HepG2 (cell line): Measurements from ENCODE around the gene PTPRM. TPM values are rescaled to one million over a fixed set of nuclear protein-coding genes. Genes with fewer than 3 reads are reported as not detected.

Experiments
- FOSL2 ChIP-seq: sonication (generic); formaldehyde crosslinking; IDR thresholded peaks from 2 replicates; pipeline ENCODE4 v1.4.0; 2020; ENCODE audit warnings: missing genetic modification reagents
- KLF12 ChIP-seq: sonication (generic); formaldehyde crosslinking; IDR thresholded peaks from 2 replicates; pipeline ENCODE4 v1.4.0; 2020; ENCODE audit warnings: missing genetic modification reagents, borderline replicate concordance
- POLR2AphosphoS2 ChIP-seq: IDR thresholded peaks from 2 replicates; pipeline ENCODE4 v1.6.1; 2011; ENCODE audit warnings: low read depth, low read length, improper control_type of control experiment
- REPIN1 ChIP-seq: sonication (generic); formaldehyde crosslinking; IDR thresholded peaks from 2 replicates; pipeline ENCODE4 v1.8.0; 2022; ENCODE audit warnings: missing genetic modification reagents, low read depth, mild to moderate bottlenecking, borderline replicate concordance
- SMAD9 ChIP-seq: sonication (generic); formaldehyde crosslinking; IDR thresholded peaks from 2 replicates; pipeline ENCODE4 v1.5.1; 2020; ENCODE audit warnings: mild to moderate bottlenecking, missing genetic modification reagents
- SNAPC2 ChIP-seq: sonication (generic); formaldehyde crosslinking; IDR thresholded peaks from 2 replicates; pipeline ENCODE4 v1.8.1; 2022; ENCODE audit warnings: mild to moderate bottlenecking, missing genetic modification reagents
- SP5 ChIP-seq: IDR thresholded peaks from 2 replicates; pipeline ENCODE4 v1.6.1; 2016; ENCODE audit warnings: low read depth, borderline replicate concordance
- STAG1 ChIP-seq: sonication (generic); formaldehyde crosslinking; IDR thresholded peaks from 2 replicates; pipeline ENCODE4 v1.4.0; 2020; ENCODE audit warnings: missing genetic modification reagents
- STAT5B ChIP-seq: sonication (generic); formaldehyde crosslinking; IDR thresholded peaks from 2 replicates; pipeline ENCODE4 v1.4.0; 2020; ENCODE audit warnings: missing genetic modification reagents
- ZNF234 ChIP-seq: sonication (generic); formaldehyde crosslinking; conservative IDR thresholded peaks from 2 replicates; pipeline ENCODE4 v1.5.1; 2020; ENCODE audit warnings: mild to moderate bottlenecking, missing genetic modification reagents
- ZNF350 ChIP-seq: sonication (generic); formaldehyde crosslinking; IDR thresholded peaks from 2 replicates; pipeline ENCODE4 v1.4.0; 2020; ENCODE audit warnings: mild to moderate bottlenecking, low read depth, missing genetic modification reagents, borderline replicate concordance
- ZNF629 ChIP-seq: sonication (generic); formaldehyde crosslinking; conservative IDR thresholded peaks from 2 replicates; pipeline ENCODE4 v1.5.0; 2020; ENCODE audit warnings: missing genetic modification reagents
- polyA plus RNA-seq, 8 experiments: library from polyadenylated mRNA; depleted of rRNA in 3 of 8; stranded (reverse) in 7 of 8; unstranded in 1 of 8; fragments of >200 nt; fragmentation: Illumina TruSeq in 4 of 8; extraction: Trizol in 4 of 8; gene quantifications; 2 replicates each; pipeline versions ENCODE4 v1.2.1 to v1.2.3, GENCODE V29; 2011 to 2016; ENCODE audit warnings: low read depth in 4 of 8, missing spikeins in 1 of 8, mixed read lengths in 1 of 8; ENCODE audit not compliant: insufficient read depth in 1 of 8
- total RNA-seq, 5 experiments: library from RNA; depleted of rRNA; stranded (reverse); fragments of >200 nt; fragmentation: Illumina TruSeq; extraction: Trizol; gene quantifications; 2 replicates each; pipeline ENCODE4 v1.2.3, GENCODE V29; 2016; ENCODE audit warnings: low read depth in 1 of 5
- TF ChIP-seq, protein P1 (sequence below): sonication (generic); formaldehyde crosslinking; IDR thresholded peaks from 2 replicates; pipeline ENCODE4 v1.9.0; 2021; ENCODE audit warnings: mild to moderate bottlenecking, missing genetic modification reagents
- TF ChIP-seq, protein P2 (sequence below): IDR thresholded peaks from 2 replicates; pipeline ENCODE4 v1.6.1; 2016; ENCODE audit warnings: mild to moderate bottlenecking, missing biosample characterization, missing genetic modification reagents
- TF ChIP-seq, protein P3 (sequence below): sonication (generic); formaldehyde crosslinking; IDR thresholded peaks from 2 replicates; pipeline ENCODE4 v1.4.0; 2020; ENCODE audit warnings: missing genetic modification reagents
- TF ChIP-seq, protein P4 (sequence below): sonication (generic); formaldehyde crosslinking; IDR thresholded peaks from 2 replicates; pipeline ENCODE4 v1.4.0; 2020; ENCODE audit warnings: missing genetic modification reagents
- TF ChIP-seq, protein P5 (sequence below): IDR thresholded peaks from 2 replicates; pipeline ENCODE4 v1.6.1; 2016; ENCODE audit warnings: control low read depth
- TF ChIP-seq, protein P6 (sequence below), 2 experiments: fragments of 450-650 bp in 1 of 2; sonication (generic) in 1 of 2; formaldehyde crosslinking; IDR thresholded peaks; 2 replicates each; pipeline versions ENCODE4 v1.5.0 to v1.8.0; 2020 to 2022; ENCODE audit warnings: mild to moderate bottlenecking in 1 of 2, missing genetic modification reagents in 1 of 2

Gene PTPRM
- total and polyA plus RNA-seq, 2 of the 13 experiments (the other 11 are each of a cell fraction or from before 2014, with no cell fraction given): 12.6 to 108 TPM

DNA sequence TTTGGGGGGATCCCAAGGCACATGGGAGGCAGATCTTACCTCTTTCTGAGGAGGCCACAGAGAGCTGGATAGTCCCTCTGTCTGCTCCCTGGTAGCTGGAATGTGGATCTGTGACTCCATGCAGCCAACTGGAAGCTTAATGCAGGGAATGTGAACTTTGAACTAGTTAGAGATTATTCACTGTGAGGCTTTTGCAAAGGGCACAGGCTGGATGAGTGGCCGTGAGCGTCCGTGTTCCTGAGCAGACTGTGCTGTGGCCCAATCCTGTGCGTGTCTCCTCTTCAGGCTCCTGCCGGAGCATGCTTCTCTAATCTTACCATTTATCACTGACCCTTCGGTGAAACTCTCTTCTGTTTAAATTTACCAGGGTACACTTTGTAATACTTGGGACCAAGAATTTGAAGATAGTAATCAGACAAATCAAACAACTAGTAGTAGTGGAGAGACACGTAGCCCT, 187.6 kb downstream of the PTPRM start (continued):
- TF ChIP-seq, protein P1, sequence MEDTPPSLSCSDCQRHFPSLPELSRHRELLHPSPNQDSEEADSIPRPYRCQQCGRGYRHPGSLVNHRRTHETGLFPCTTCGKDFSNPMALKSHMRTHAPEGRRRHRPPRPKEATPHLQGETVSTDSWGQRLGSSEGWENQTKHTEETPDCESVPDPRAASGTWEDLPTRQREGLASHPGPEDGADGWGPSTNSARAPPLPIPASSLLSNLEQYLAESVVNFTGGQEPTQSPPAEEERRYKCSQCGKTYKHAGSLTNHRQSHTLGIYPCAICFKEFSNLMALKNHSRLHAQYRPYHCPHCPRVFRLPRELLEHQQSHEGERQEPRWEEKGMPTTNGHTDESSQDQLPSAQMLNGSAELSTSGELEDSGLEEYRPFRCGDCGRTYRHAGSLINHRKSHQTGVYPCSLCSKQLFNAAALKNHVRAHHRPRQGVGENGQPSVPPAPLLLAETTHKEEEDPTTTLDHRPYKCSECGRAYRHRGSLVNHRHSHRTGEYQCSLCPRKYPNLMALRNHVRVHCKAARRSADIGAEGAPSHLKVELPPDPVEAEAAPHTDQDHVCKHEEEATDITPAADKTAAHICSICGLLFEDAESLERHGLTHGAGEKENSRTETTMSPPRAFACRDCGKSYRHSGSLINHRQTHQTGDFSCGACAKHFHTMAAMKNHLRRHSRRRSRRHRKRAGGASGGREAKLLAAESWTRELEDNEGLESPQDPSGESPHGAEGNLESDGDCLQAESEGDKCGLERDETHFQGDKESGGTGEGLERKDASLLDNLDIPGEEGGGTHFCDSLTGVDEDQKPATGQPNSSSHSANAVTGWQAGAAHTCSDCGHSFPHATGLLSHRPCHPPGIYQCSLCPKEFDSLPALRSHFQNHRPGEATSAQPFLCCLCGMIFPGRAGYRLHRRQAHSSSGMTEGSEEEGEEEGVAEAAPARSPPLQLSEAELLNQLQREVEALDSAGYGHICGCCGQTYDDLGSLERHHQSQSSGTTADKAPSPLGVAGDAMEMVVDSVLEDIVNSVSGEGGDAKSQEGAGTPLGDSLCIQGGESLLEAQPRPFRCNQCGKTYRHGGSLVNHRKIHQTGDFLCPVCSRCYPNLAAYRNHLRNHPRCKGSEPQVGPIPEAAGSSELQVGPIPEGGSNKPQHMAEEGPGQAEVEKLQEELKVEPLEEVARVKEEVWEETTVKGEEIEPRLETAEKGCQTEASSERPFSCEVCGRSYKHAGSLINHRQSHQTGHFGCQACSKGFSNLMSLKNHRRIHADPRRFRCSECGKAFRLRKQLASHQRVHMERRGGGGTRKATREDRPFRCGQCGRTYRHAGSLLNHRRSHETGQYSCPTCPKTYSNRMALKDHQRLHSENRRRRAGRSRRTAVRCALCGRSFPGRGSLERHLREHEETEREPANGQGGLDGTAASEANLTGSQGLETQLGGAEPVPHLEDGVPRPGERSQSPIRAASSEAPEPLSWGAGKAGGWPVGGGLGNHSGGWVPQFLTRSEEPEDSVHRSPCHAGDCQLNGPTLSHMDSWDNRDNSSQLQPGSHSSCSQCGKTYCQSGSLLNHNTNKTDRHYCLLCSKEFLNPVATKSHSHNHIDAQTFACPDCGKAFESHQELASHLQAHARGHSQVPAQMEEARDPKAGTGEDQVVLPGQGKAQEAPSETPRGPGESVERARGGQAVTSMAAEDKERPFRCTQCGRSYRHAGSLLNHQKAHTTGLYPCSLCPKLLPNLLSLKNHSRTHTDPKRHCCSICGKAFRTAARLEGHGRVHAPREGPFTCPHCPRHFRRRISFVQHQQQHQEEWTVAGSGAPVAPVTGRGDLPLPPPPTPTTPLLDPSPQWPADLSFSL: no peak
- TF ChIP-seq SNAPC2 (CRISPR knock-in tag) (0 out of 2 replicates have a peak, but pooled peaks have one; percentile 19), SP5 (CRISPR knock-in tag) (0 out of 2 replicates have a peak, but pooled peaks have one; percentile 13), SMAD9 (CRISPR knock-in tag) (0 out of 2 replicates have a peak, but pooled peaks have one; percentile 16), STAG1 (CRISPR knock-in tag) (peak; percentile 32; the same call in 1 of the 2 replicates), ZNF234 (CRISPR knock-in tag) (no peak), ZNF629 (peak; percentile 51; the same call in 1 of the 2 replicates), REPIN1 (CRISPR knock-in tag) (peak; percentile 54; the same call in 1 of the 2 replicates), POLR2AphosphoS2 (no peak), FOSL2 (peak; percentile 67; the same call in 1 of the 2 replicates), KLF12 (CRISPR knock-in tag) (no peak), ZNF350 (CRISPR knock-in tag) (peak; percentile 59; the same call in 1 of the 2 replicates), STAT5B (CRISPR knock-in tag) (no peak)
- TF ChIP-seq, protein P2, sequence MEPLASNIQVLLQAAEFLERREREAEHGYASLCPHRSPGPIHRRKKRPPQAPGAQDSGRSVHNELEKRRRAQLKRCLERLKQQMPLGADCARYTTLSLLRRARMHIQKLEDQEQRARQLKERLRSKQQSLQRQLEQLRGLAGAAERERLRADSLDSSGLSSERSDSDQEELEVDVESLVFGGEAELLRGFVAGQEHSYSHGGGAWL (CRISPR knock-in tag): no peak
- TF ChIP-seq, protein P3, sequence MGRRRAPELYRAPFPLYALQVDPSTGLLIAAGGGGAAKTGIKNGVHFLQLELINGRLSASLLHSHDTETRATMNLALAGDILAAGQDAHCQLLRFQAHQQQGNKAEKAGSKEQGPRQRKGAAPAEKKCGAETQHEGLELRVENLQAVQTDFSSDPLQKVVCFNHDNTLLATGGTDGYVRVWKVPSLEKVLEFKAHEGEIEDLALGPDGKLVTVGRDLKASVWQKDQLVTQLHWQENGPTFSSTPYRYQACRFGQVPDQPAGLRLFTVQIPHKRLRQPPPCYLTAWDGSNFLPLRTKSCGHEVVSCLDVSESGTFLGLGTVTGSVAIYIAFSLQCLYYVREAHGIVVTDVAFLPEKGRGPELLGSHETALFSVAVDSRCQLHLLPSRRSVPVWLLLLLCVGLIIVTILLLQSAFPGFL (CRISPR knock-in tag): no peak
- TF ChIP-seq, protein P4, sequence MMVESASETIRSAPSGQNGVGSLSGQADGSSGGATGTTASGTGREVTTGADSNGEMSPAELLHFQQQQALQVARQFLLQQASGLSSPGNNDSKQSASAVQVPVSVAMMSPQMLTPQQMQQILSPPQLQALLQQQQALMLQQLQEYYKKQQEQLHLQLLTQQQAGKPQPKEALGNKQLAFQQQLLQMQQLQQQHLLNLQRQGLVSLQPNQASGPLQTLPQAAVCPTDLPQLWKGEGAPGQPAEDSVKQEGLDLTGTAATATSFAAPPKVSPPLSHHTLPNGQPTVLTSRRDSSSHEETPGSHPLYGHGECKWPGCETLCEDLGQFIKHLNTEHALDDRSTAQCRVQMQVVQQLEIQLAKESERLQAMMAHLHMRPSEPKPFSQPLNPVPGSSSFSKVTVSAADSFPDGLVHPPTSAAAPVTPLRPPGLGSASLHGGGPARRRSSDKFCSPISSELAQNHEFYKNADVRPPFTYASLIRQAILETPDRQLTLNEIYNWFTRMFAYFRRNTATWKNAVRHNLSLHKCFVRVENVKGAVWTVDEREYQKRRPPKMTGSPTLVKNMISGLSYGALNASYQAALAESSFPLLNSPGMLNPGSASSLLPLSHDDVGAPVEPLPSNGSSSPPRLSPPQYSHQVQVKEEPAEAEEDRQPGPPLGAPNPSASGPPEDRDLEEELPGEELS: peak; percentile 58
- TF ChIP-seq, protein P5, sequence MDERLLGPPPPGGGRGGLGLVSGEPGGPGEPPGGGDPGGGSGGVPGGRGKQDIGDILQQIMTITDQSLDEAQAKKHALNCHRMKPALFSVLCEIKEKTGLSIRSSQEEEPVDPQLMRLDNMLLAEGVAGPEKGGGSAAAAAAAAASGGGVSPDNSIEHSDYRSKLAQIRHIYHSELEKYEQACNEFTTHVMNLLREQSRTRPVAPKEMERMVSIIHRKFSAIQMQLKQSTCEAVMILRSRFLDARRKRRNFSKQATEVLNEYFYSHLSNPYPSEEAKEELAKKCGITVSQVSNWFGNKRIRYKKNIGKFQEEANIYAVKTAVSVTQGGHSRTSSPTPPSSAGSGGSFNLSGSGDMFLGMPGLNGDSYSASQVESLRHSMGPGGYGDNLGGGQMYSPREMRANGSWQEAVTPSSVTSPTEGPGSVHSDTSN: no peak
- TF ChIP-seq, protein P6, sequence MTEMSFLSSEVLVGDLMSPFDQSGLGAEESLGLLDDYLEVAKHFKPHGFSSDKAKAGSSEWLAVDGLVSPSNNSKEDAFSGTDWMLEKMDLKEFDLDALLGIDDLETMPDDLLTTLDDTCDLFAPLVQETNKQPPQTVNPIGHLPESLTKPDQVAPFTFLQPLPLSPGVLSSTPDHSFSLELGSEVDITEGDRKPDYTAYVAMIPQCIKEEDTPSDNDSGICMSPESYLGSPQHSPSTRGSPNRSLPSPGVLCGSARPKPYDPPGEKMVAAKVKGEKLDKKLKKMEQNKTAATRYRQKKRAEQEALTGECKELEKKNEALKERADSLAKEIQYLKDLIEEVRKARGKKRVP (CRISPR knock-in tag; IDR thresholded peaks at IDR 0.05): 0 out of 4 replicates have a peak, but pooled peaks of 1 of the 2 experiments have one; percentile 26
